AG10803 (cell line): Measurements from ENCODE around the gene TMEM205.

Experiments used
- DNase-seq: peaks from one replicate; pipeline ENCODE4 v3.0.0; 2010; ENCODE audit warnings: low read depth
- H3K4me3 ChIP-seq: 2 replicates; pipeline ENCODE4 v1.5.1; 2011; ENCODE audit warnings: mild to moderate bottlenecking, low read length, control low read depth
- TF ChIP-seq, protein P1 (sequence below): conservative IDR thresholded peaks from 2 replicates; pipeline ENCODE4 v1.5.1; 2011; ENCODE audit warnings: mild to moderate bottlenecking, low read length, control low read depth, inconsistent platforms

Gene TMEM205

DNA sequence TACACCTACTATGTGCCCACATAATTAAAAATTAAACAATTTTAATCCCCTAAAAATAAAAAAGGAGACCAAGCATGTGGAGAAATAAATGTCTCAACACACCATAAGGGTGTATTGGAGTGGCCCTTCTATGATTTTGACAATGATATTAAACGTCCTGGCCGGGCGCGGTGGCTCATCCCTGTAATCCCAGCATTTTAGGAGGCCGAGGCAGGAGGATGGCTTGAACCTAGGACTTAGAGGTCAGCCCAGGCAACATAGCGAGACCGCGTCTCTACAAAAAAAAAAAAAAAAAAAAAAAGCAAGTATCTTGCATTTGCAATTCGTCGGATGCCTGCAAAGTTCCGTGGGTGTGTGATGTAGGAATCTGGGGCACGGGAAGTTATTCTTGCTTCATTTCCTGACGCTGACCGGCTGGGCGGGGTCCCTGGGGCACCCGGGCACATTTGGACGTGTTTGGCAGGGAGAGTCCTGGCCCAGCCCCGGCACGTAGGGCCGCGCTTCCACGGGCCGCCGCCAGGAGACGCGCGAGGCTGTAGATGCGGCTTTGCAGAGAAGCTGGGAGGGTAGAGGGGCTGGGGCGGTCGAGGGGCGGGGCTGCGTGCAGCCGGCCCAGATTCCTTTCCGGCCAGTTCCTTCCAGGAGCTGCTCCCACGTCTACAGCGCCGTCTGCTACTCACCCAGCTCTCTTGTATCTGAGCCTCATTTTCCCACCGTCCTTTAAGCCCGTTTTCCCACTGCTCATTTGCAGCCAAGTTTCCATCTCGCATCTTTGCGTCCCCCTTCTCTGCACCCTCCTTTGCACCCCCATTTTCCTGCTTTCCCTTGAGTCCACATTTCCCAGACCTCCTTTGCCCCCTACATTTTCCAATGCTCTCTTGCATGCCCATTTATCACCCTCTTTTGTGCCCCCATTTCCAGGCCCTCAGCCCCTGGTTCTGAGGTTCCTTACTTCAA lies 52.4 kb downstream of the TMEM205 start:
- peak; percentile 94 for DNase-seq
- TF ChIP-seq, protein P1, sequence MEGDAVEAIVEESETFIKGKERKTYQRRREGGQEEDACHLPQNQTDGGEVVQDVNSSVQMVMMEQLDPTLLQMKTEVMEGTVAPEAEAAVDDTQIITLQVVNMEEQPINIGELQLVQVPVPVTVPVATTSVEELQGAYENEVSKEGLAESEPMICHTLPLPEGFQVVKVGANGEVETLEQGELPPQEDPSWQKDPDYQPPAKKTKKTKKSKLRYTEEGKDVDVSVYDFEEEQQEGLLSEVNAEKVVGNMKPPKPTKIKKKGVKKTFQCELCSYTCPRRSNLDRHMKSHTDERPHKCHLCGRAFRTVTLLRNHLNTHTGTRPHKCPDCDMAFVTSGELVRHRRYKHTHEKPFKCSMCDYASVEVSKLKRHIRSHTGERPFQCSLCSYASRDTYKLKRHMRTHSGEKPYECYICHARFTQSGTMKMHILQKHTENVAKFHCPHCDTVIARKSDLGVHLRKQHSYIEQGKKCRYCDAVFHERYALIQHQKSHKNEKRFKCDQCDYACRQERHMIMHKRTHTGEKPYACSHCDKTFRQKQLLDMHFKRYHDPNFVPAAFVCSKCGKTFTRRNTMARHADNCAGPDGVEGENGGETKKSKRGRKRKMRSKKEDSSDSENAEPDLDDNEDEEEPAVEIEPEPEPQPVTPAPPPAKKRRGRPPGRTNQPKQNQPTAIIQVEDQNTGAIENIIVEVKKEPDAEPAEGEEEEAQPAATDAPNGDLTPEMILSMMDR = peak; percentile 90
- H3K4me3 ChIP-seq = peak overlapping the region; percentile 49
